GM21526 (cell line): ENCODE measurements around the gene CHRNA10.
"Not testable (repeated sequence)": the region's sequence is repeated elsewhere in the genome, so short reads cannot be mapped to it uniquely, and the experiment has no call there.

Source experiments
- ATAC-seq: cut with Tn5 transposase; IDR thresholded peaks from one replicate; pipeline ENCODE4 v1.9.1; 2021; ENCODE audit warnings: moderate library complexity; ENCODE audit not compliant: unreplicated experiment, low FRiP score

CHRNA10 gene

GRCh38 chr11:3666023-3666530 lies 5.1 kb downstream of the CHRNA10 start:
- ATAC-seq = no peak

- ATAC-seq = no peak
These were observed 5.7 kb downstream of the CHRNA10 start for GRCh38 chr11:3665336-3666022.

GRCh38 chr11:3664032-3664630 lies 7.1 kb downstream of the CHRNA10 start:
- ATAC-seq = no peak

GRCh38 chr11:3662856-3663255 lies 8.3 kb downstream of the CHRNA10 start:
- no peak for ATAC-seq

GRCh38 chr11:3660960-3661359 lies 10.2 kb downstream of the CHRNA10 start:
- no peak for ATAC-seq

- ATAC-seq = no peak
These were observed 11.3 kb downstream of the CHRNA10 start for GRCh38 chr11:3659595-3660515.

GRCh38 chr11:3658252-3658651 lies 12.9 kb downstream of the CHRNA10 start:
- no peak for ATAC-seq

GRCh38 chr11:3657331-3657730 lies 13.9 kb downstream of the CHRNA10 start:
- not testable (repeated sequence) for ATAC-seq

- ATAC-seq = no peak
These were observed 15.6 kb downstream of the CHRNA10 start for GRCh38 chr11:3655547-3655946.

GRCh38 chr11:3652514-3652913 lies 18.7 kb downstream of the CHRNA10 start:
- not testable (repeated sequence) for ATAC-seq

GRCh38 chr11:3649374-3649773 lies 21.8 kb downstream of the CHRNA10 start:
- not testable (repeated sequence) for ATAC-seq

GRCh38 chr11:3648843-3649242 lies 22.3 kb downstream of the CHRNA10 start:
- not testable (repeated sequence) for ATAC-seq

- no peak for ATAC-seq
These were observed 25.6 kb downstream of the CHRNA10 start for GRCh38 chr11:3645552-3645951.

GRCh38 chr11:3644817-3645235 lies 26.4 kb downstream of the CHRNA10 start, which contains the start of gene ART1:
Gene ART1 (plus strand): TSS chr11:3645128. CDS start chr11:3659214, 14,086 bp downstream.
- ATAC-seq = no peak

- not testable (repeated sequence) for ATAC-seq
These were observed 28.1 kb downstream of the CHRNA10 start for GRCh38 chr11:3643102-3643546.

- ATAC-seq = no peak
These were observed 28.9 kb downstream of the CHRNA10 start for GRCh38 chr11:3642071-3642951.

GRCh38 chr11:3641701-3642070 lies 29.5 kb downstream of the CHRNA10 start, which contains the start of gene ART5:
Gene ART5 (minus strand): TSS chr11:3641992. CDS start chr11:3641862, 130 bp downstream.
- no peak for ATAC-seq

- no peak for ATAC-seq
These were observed 30.0 kb downstream of the CHRNA10 start for GRCh38 chr11:3641191-3641590.

GRCh38 chr11:3639841-3640240 lies 31.3 kb downstream of the CHRNA10 start:
- ATAC-seq = no peak

- ATAC-seq = no peak
These were observed 32.7 kb downstream of the CHRNA10 start for GRCh38 chr11:3638513-3638912.
